ENCODE measurements around the gene GRID1.

DNA sequence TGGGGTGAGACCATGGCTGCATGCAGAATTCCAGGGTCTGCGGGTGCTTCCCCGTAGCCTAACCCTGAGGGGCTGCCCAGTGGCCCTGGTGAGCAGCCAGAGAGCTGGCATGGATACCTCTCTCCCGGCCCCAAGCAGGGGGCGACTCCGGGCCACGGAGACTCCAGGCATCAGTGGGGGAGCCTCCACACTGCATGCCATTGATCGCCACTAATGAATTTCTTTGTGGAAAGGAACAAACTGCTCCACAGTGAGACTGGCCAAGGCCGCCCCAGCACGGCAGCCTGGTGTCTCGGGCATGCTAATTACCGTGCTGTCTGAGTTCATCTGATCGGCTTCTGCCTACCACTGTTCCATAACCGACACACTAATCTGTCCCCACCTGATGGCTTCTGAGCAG lies 184.4 kb downstream of the GRID1 start:
- TF ChIP-seq, protein P1, sequence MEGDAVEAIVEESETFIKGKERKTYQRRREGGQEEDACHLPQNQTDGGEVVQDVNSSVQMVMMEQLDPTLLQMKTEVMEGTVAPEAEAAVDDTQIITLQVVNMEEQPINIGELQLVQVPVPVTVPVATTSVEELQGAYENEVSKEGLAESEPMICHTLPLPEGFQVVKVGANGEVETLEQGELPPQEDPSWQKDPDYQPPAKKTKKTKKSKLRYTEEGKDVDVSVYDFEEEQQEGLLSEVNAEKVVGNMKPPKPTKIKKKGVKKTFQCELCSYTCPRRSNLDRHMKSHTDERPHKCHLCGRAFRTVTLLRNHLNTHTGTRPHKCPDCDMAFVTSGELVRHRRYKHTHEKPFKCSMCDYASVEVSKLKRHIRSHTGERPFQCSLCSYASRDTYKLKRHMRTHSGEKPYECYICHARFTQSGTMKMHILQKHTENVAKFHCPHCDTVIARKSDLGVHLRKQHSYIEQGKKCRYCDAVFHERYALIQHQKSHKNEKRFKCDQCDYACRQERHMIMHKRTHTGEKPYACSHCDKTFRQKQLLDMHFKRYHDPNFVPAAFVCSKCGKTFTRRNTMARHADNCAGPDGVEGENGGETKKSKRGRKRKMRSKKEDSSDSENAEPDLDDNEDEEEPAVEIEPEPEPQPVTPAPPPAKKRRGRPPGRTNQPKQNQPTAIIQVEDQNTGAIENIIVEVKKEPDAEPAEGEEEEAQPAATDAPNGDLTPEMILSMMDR (IDR thresholded peaks at IDR 0.05; ENCODE audit: low read length), result no peak
- TF ChIP-seq EZH2 (optimal IDR thresholded peaks at IDR 0.05; ENCODE audit: low read depth, low read length), result no peak
